Endothelial cell of umbilical vein (primary cell): ENCODE results near the gene CHCHD4. TPM values are rescaled to one million over a fixed set of nuclear protein-coding genes. Genes with fewer than 3 reads are reported as not detected.

Source experiments
- BruUV-seq: library from RNA; stranded (reverse); fragments of 400-500 nt; replicated peaks from 2 replicates; lab custom pipeline; 2021; lab: Mats Ljungman, UMichigan
- CTCF ChIA-PET: fragments of 300-600, 350-600 bp; sonication (Branson Sonifier 250); formaldehyde crosslinking; loops from one replicate; lab custom pipeline; 2021; ENCODE audit warnings: antibody characterized with exemption, inconsistent platforms; lab: Charles Lee
- POLR2A ChIA-PET: fragments of 300-600, 350-600 bp; sonication (Branson Sonifier 250); formaldehyde crosslinking; loops from one replicate; lab custom pipeline; 2021; ENCODE audit warnings: antibody characterized with exemption, inconsistent platforms; lab: Charles Lee
- DNase-seq: peaks from one replicate; pipeline ENCODE4 v3.0.0-alpha.2; 2011; ENCODE audit warnings: low read depth, low spot score
- FAIRE-seq: peaks from 2 replicates; lab custom pipeline; 2011; peaks lifted over from hg19 to GRCh38; lab: Jason Lieb, UNC
- H2AFZ ChIP-seq: 2 replicates; pipeline ENCODE4 v1.6.0; 2012; ENCODE audit warnings: low read depth, low read length, control low read depth, inconsistent platforms
- H3K27ac ChIP-seq: 2 replicates; pipeline ENCODE4 v1.5.1; 2011; ENCODE audit warnings: low read depth, mild to moderate bottlenecking, control low read depth, low read length, moderate library complexity; ENCODE audit not compliant: insufficient read depth
- H3K27me3 ChIP-seq, 2 experiments: 2 replicates each; pipeline versions ENCODE4 v1.6.0 to v1.6.1; 2011; ENCODE audit warnings: low read length in 2 of 2, mixed read lengths in 1 of 2; ENCODE audit not compliant: control insufficient read depth in 2 of 2, insufficient read depth in 2 of 2
- H3K36me3 ChIP-seq, 2 experiments: 2 replicates in 1 of 2; 3 replicates in 1 of 2; pipeline ENCODE4 v1.5.1; 2011; ENCODE audit warnings: low read length in 2 of 2, mild to moderate bottlenecking in 1 of 2, moderate library complexity in 1 of 2; ENCODE audit not compliant: control insufficient read depth in 2 of 2, insufficient read depth in 2 of 2; ENCODE audit errors: extremely low read depth in 1 of 2
- H3K4me1 ChIP-seq: 3 replicates; pipeline ENCODE4 v1.5.1; 2011; ENCODE audit warnings: mild to moderate bottlenecking, low read length; ENCODE audit not compliant: control insufficient read depth, insufficient read depth; ENCODE audit errors: extremely low read depth
- H3K4me2 ChIP-seq: 2 replicates; pipeline ENCODE4 v1.6.1; 2011; ENCODE audit warnings: low read length, control low read depth, mixed read lengths; ENCODE audit not compliant: insufficient read depth
- H3K4me3 ChIP-seq, 3 experiments: fragments of 200-600 bp in 1 of 3; sonication (generic), shearing (Covaris generic) in 1 of 3; replicated peaks in 1 of 3; 2 replicates each; pipeline ENCODE4 v1.5.1; 2011 to 2016; ENCODE audit warnings: control low read depth in 3 of 3, low read length in 3 of 3, mild to moderate bottlenecking in 2 of 3, inconsistent platforms in 1 of 3, low read depth in 1 of 3, moderate library complexity in 1 of 3; ENCODE audit not compliant: insufficient read depth in 1 of 3
- H3K79me2 ChIP-seq: 2 replicates; pipeline ENCODE4 v1.6.0; 2012; ENCODE audit warnings: low read length, inconsistent platforms; ENCODE audit not compliant: control insufficient read depth, insufficient read depth
- H3K9ac ChIP-seq: replicated peaks from 2 replicates; pipeline ENCODE3; 2011; ENCODE audit warnings: low read length, control low read depth; ENCODE audit not compliant: insufficient read depth; ENCODE audit errors: extremely low read depth
- H3K9me1 ChIP-seq: replicated peaks from 3 replicates; pipeline ENCODE4 v1.6.0; 2011; ENCODE audit warnings: mild to moderate bottlenecking, low read length; ENCODE audit not compliant: control insufficient read depth, insufficient read depth; ENCODE audit errors: extremely low read depth
- H3K9me3 ChIP-seq: replicated peaks from 2 replicates; pipeline ENCODE4 v1.5.1; 2012; ENCODE audit warnings: low read length, inconsistent platforms; ENCODE audit not compliant: control insufficient read depth, insufficient read depth
- H4K20me1 ChIP-seq: replicated peaks from 2 replicates; pipeline ENCODE3; 2011; ENCODE audit warnings: mild to moderate bottlenecking, low read length; ENCODE audit not compliant: control insufficient read depth, insufficient read depth; ENCODE audit errors: extremely low read depth
- EZH2 ChIP-seq: IDR thresholded peaks from 2 replicates; pipeline ENCODE4 v1.6.1; 2012; ENCODE audit warnings: borderline replicate concordance, low read depth, mild to moderate bottlenecking, moderate library complexity, low read length, inconsistent platforms; ENCODE audit not compliant: severe bottlenecking
- FOS ChIP-seq: IDR thresholded peaks from 2 replicates; pipeline ENCODE4 v1.6.1; 2011; ENCODE audit warnings: mild to moderate bottlenecking, low read length, moderate library complexity, borderline replicate concordance; ENCODE audit not compliant: insufficient read depth
- GATA2 ChIP-seq: IDR thresholded peaks from 2 replicates; pipeline ENCODE4 v1.7.0; 2011; ENCODE audit warnings: low read depth, mild to moderate bottlenecking, moderate library complexity, mixed read lengths, low read length; ENCODE audit not compliant: insufficient read length, insufficient read depth
- JUN ChIP-seq: IDR thresholded peaks from 2 replicates; pipeline ENCODE4 v1.6.1; 2011; ENCODE audit warnings: borderline replicate concordance, low read depth; ENCODE audit not compliant: insufficient read length, insufficient read depth
- MAX ChIP-seq: IDR thresholded peaks from 2 replicates; pipeline ENCODE4 v1.6.1; 2011; ENCODE audit not compliant: insufficient read depth, insufficient read length
- MYC ChIP-seq: IDR thresholded peaks from one replicate; pipeline ENCODE4 v1.6.1; 2011; ENCODE audit warnings: mild to moderate bottlenecking, low read depth, low read length
- POLR2A ChIP-seq: IDR thresholded peaks from 2 replicates; pipeline ENCODE4 v1.6.1; 2012; ENCODE audit warnings: low read depth, mild to moderate bottlenecking, control low read depth, low read length
- POLR2AphosphoS5 ChIP-seq: IDR thresholded peaks from 2 replicates; pipeline ENCODE4 v1.6.1; 2012; ENCODE audit warnings: low read depth, mild to moderate bottlenecking, control low read depth, low read length, moderate library complexity; ENCODE audit not compliant: insufficient read depth
- dilution Hi-C: fragments of 300-500 bp; cut with MboI; formaldehyde crosslinking; loops from one replicate; pipeline ENCODE4 v1.15.0; 2019; ENCODE audit warnings: low sequenced_read_pairs; ENCODE audit not compliant: extremely low pct_ligation_motif_present
- intact Hi-C: fragments of 100-400 bp; cut with micrococcal nuclease; formaldehyde crosslinking; loops from one replicate; pipeline ENCODE4 v1.10.0; 2022
- polyA plus RNA-seq, 4 experiments: library from polyadenylated mRNA; depleted of rRNA in 3 of 4; stranded (reverse) in 3 of 4; unstranded in 1 of 4; fragments of >200 nt; gene quantifications; 2 replicates each; pipeline versions ENCODE4 v1.2.1 to v1.2.3, GENCODE V29; 2011 to 2012; ENCODE audit warnings: missing spikeins in 1 of 4
- total RNA-seq: library from RNA; stranded (reverse); gene quantifications from 2 replicates; pipeline ENCODE4 v1.2.3, GENCODE V29; 2021
- TF ChIP-seq, protein P1 (sequence below), 2 donors: IDR thresholded peaks; 1 replicate in 1 of 2; 2 replicates in 1 of 2; pipeline ENCODE4 v1.5.1; 2011; ENCODE audit warnings: low read length in 2 of 2, mild to moderate bottlenecking in 2 of 2, moderate library complexity in 2 of 2, control low read depth in 1 of 2, inconsistent platforms in 1 of 2, low read depth in 1 of 2; ENCODE audit not compliant: insufficient read depth in 1 of 2; ENCODE audit errors: extremely low read depth in 1 of 2

CHCHD4 gene
- total and polyA plus RNA-seq, 2 donors (not counting 3 experiments of a cell fraction or from before 2014, with no cell fraction given), result 8.5 to 13.6 TPM

GRCh38 chr3:14140668-14141067 lies 16.0 kb upstream of the CHCHD4 start:
- H2AFZ ChIP-seq, result no peak overlapping the region
- peaks cover 0 to 33% of the 10 kb centered on the region in 2 experiments for H3K36me3 ChIP-seq
- no peak overlapping the region for H3K27ac ChIP-seq
- H3K4me3 ChIP-seq, result no peak overlapping the region
- no peak overlapping the region for H3K9ac ChIP-seq
- H3K79me2 ChIP-seq, result no peaks in the 10 kb centered on the region
- CTCF ChIA-PET, result no interaction called here
- FAIRE-seq (no peak), DNase-seq (no peak)
- H3K4me1 ChIP-seq, result peaks cover 39% of the 10 kb centered on the region
- POLR2A ChIA-PET, result interaction anchor here (2.9 kb wide), 1 partner anchor 15 kb away, joined by 11 read pairs; the partner anchor contains the start of genes CHCHD4 and TMEM43
- intact Hi-C loops, result loop anchor here (5.0 to 10.0 kb wide), 4 partner anchors 264 to 1922 kb away; partner anchors contain the start of genes NR2C2 and SLC6A6
- dilution Hi-C loops, result no loop called here
- no peaks in the 10 kb centered on the region for H4K20me1 ChIP-seq
- no peak overlapping the region for H3K4me2 ChIP-seq
- no peaks in the 10 kb centered on the region for H3K27me3 ChIP-seq
- no peaks in the 10 kb centered on the region for H3K9me1 ChIP-seq
- no TSS peak for BruUV-seq
- H3K9me3 ChIP-seq, result no peaks in the 10 kb centered on the region
- TF ChIP-seq GATA2, result no peak
- TF ChIP-seq POLR2A, result no peak
- TF ChIP-seq JUN, result no peak
- no peak for TF ChIP-seq MAX
- TF ChIP-seq FOS, result no peak
- TF ChIP-seq POLR2AphosphoS5, result no peak
- TF ChIP-seq MYC, result no peak
- no peak for TF ChIP-seq EZH2
- TF ChIP-seq, protein P1, sequence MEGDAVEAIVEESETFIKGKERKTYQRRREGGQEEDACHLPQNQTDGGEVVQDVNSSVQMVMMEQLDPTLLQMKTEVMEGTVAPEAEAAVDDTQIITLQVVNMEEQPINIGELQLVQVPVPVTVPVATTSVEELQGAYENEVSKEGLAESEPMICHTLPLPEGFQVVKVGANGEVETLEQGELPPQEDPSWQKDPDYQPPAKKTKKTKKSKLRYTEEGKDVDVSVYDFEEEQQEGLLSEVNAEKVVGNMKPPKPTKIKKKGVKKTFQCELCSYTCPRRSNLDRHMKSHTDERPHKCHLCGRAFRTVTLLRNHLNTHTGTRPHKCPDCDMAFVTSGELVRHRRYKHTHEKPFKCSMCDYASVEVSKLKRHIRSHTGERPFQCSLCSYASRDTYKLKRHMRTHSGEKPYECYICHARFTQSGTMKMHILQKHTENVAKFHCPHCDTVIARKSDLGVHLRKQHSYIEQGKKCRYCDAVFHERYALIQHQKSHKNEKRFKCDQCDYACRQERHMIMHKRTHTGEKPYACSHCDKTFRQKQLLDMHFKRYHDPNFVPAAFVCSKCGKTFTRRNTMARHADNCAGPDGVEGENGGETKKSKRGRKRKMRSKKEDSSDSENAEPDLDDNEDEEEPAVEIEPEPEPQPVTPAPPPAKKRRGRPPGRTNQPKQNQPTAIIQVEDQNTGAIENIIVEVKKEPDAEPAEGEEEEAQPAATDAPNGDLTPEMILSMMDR (IDR thresholded peaks at IDR 0.05; ENCODE audit: extremely low read depth in 1 of 2, insufficient read depth in 1 of 2, low read depth in 1 of 2, low read length in 2 of 2), result no peak
